GM23338 (cell line): Measurements from ENCODE around the gene SH3RF3. TPM values are rescaled to one million over a fixed set of nuclear protein-coding genes. Genes with fewer than 3 reads are reported as not detected.

Experiments
- ATAC-seq: fragments of 200-7000 bp; cut with Tn5 transposase; 3 replicates; pipeline ENCODE4 v1.9.1; 2020
- DNase-seq: peaks from one replicate; pipeline ENCODE4 v3.0.0-alpha.2; 2015; ENCODE audit warnings: low spot score
- H2AFZ ChIP-seq: fragments of 200-600 bp; sonication (generic); 2 replicates; pipeline ENCODE4 v1.8.0; 2016; ENCODE audit warnings: antibody characterized with exemption, mild to moderate bottlenecking, moderate library complexity
- H3F3A ChIP-seq: fragments of 200-600 bp; sonication (generic); replicated peaks from 2 replicates; pipeline ENCODE4 v1.8.0; 2017; ENCODE audit warnings: antibody characterized with exemption, mixed run types, low read depth
- H3K27ac ChIP-seq: fragments of 200-600 bp; sonication (generic); 2 replicates; pipeline ENCODE4 v1.6.1; 2016; ENCODE audit warnings: low read depth
- H3K27me3 ChIP-seq: fragments of 200-600 bp; sonication (generic); 2 replicates; pipeline ENCODE4 v1.8.0; 2016; ENCODE audit warnings: mild to moderate bottlenecking, mixed run types, moderate library complexity; ENCODE audit not compliant: insufficient read depth
- H3K36me3 ChIP-seq: fragments of 200-600 bp; sonication (generic); 2 replicates; pipeline ENCODE4 v1.8.0; 2016; ENCODE audit warnings: mild to moderate bottlenecking; ENCODE audit not compliant: insufficient read depth
- H3K4me1 ChIP-seq: fragments of 200-600 bp; sonication (generic); 2 replicates; pipeline ENCODE4 v1.8.0; 2016; ENCODE audit warnings: mild to moderate bottlenecking, moderate library complexity; ENCODE audit not compliant: insufficient read depth
- H3K4me2 ChIP-seq: fragments of 200-600 bp; sonication (generic); 2 replicates; pipeline ENCODE4 v1.7.1; 2017; ENCODE audit warnings: mixed run types
- H3K4me3 ChIP-seq: fragments of 200-600 bp; sonication (generic); 2 replicates; pipeline ENCODE4 v1.6.1; 2016; ENCODE audit warnings: mixed run types
- H3K79me2 ChIP-seq: fragments of 200-600 bp; sonication (generic); replicated peaks from 2 replicates; pipeline ENCODE4 v1.8.0; 2017; ENCODE audit warnings: mild to moderate bottlenecking; ENCODE audit not compliant: insufficient read depth
- H3K9me2 ChIP-seq: fragments of 200-600 bp; sonication (generic); 2 replicates; pipeline ENCODE4 v1.8.0; 2017; ENCODE audit not compliant: insufficient read depth
- H4K20me1 ChIP-seq: fragments of 200-600 bp; sonication (generic); replicated peaks from 2 replicates; pipeline ENCODE4 v1.8.0; 2017; ENCODE audit warnings: mild to moderate bottlenecking; ENCODE audit not compliant: insufficient read depth
- H3K27ac Mint-ChIP-seq: 2 replicates; pipeline ENCODE4 v1.8.0; 2020; ENCODE audit warnings: inconsistent platforms, mild to moderate bottlenecking, moderate library complexity, mixed read lengths
- H3K27me3 Mint-ChIP-seq: 3 replicates; pipeline ENCODE4 v1.8.0; 2022; ENCODE audit warnings: low read depth, mild to moderate bottlenecking, moderate library complexity, mixed read lengths, inconsistent platforms; ENCODE audit not compliant: insufficient read depth, poor library complexity
- H3K36me3 Mint-ChIP-seq: 3 replicates; pipeline ENCODE4 v1.8.0; 2021; ENCODE audit warnings: low read depth, mild to moderate bottlenecking, inconsistent platforms, moderate library complexity, mixed read lengths
- H3K4me1 Mint-ChIP-seq: 3 replicates; pipeline ENCODE4 v1.8.0; 2020; ENCODE audit warnings: mild to moderate bottlenecking, inconsistent platforms, mixed read lengths
- H3K4me3 Mint-ChIP-seq: 3 replicates; pipeline ENCODE4 v1.8.0; 2021; ENCODE audit warnings: moderate library complexity, mild to moderate bottlenecking, inconsistent platforms, mixed read lengths
- H3K9me3 Mint-ChIP-seq: 3 replicates; pipeline ENCODE4 v1.8.0; 2020; ENCODE audit warnings: moderate library complexity, mild to moderate bottlenecking, inconsistent platforms, mixed read lengths
- CREB1 ChIP-seq: fragments of 250-450 bp; sonication (Bioruptor Pico); IDR thresholded peaks from 2 replicates; pipeline ENCODE4 v1.5.0; 2020; ENCODE audit warnings: low read depth, mild to moderate bottlenecking, moderate library complexity
- CTCF ChIP-seq, 2 experiments: fragments of 200-600 bp in 1 of 2; sonication (generic) in 1 of 2; conservative IDR thresholded peaks; 2 replicates each; pipeline versions ENCODE4 v1.5.1 to v1.6.1; 2016 to 2017; ENCODE audit warnings: antibody characterized with exemption in 2 of 2, low read depth in 2 of 2, mild to moderate bottlenecking in 2 of 2, moderate library complexity in 1 of 2
- ETS1 ChIP-seq: IDR thresholded peaks from 2 replicates; pipeline ENCODE4 v1.6.1; 2016; ENCODE audit warnings: antibody characterized with exemption
- EZH2 ChIP-seq: fragments of 200-600 bp; sonication (generic); IDR thresholded peaks from one replicate; pipeline ENCODE4 v1.8.0; 2017; ENCODE audit warnings: antibody characterized with exemption, mild to moderate bottlenecking, low read depth; ENCODE audit not compliant: unreplicated experiment
- EZH2phosphoT487 ChIP-seq: fragments of 200-600 bp; sonication (generic); IDR thresholded peaks from one replicate; pipeline ENCODE4 v1.8.1; 2018; ENCODE audit warnings: antibody characterized with exemption; ENCODE audit not compliant: unreplicated experiment
- JUNB ChIP-seq: IDR thresholded peaks from one replicate; pipeline ENCODE4 v1.6.1; 2016; ENCODE audit warnings: antibody characterized with exemption; ENCODE audit not compliant: unreplicated experiment
- NANOG ChIP-seq: IDR thresholded peaks from 2 replicates; pipeline ENCODE4 v1.6.1; 2016; ENCODE audit warnings: antibody characterized with exemption, borderline replicate concordance
- POLR2AphosphoS5 ChIP-seq: IDR thresholded peaks from 2 replicates; pipeline ENCODE4 v1.6.1; 2016; ENCODE audit warnings: antibody characterized with exemption, low read depth
- REST ChIP-seq: IDR thresholded peaks from one replicate; pipeline ENCODE4 v1.6.1; 2018; ENCODE audit warnings: antibody characterized with exemption; ENCODE audit not compliant: unreplicated experiment
- STAT1 ChIP-seq: IDR thresholded peaks from one replicate; pipeline ENCODE4 v1.6.1; 2016; ENCODE audit warnings: antibody characterized with exemption; ENCODE audit not compliant: unreplicated experiment
- ZNF114 ChIP-seq: fragments of 250-450 bp; sonication (Bioruptor Pico); IDR thresholded peaks from 2 replicates; pipeline ENCODE4 v1.5.0; 2020; ENCODE audit warnings: mild to moderate bottlenecking, moderate library complexity
- ZNF331 ChIP-seq: fragments of 250-450 bp; sonication (Bioruptor Pico); IDR thresholded peaks from 2 replicates; pipeline ENCODE4 v1.5.0; 2020; ENCODE audit warnings: low read depth, mild to moderate bottlenecking, moderate library complexity
- polyA plus RNA-seq: library from polyadenylated mRNA; unstranded; fragments of >200 nt; fragmentation: Nextera tagmentation; extraction: Ambion mirVana; gene quantifications from 2 replicates; pipeline ENCODE4 v1.2.1, GENCODE V29; 2016
- total RNA-seq: library from RNA; depleted of rRNA; stranded (reverse); fragments of >200 nt; shearing (Covaris generic); gene quantifications from 2 replicates; pipeline ENCODE4 v1.2.3, GENCODE V29; 2014
- TF ChIP-seq, protein P1 (sequence below): fragments of 250-450 bp; sonication (Bioruptor Pico); IDR thresholded peaks from 2 replicates; pipeline ENCODE4 v1.5.0; 2020; ENCODE audit warnings: mild to moderate bottlenecking, moderate library complexity

Gene SH3RF3
- total and polyA plus RNA-seq, 2 experiments from 2014 or later = 0.11 to 0.63 TPM

- no peak overlapping the region for H3K4me2 ChIP-seq
- H3K27ac Mint-ChIP-seq = no peak overlapping the region
- no peaks in the 10 kb centered on the region for H3F3A ChIP-seq
- no peaks in the 10 kb centered on the region for H3K36me3 Mint-ChIP-seq
- no peaks in the 10 kb centered on the region for H3K9me2 ChIP-seq
- H3K27me3 Mint-ChIP-seq = peaks cover 9% of the 10 kb centered on the region
- H3K27me3 ChIP-seq = no peaks in the 10 kb centered on the region
- H2AFZ ChIP-seq = no peak overlapping the region
- H3K9me3 Mint-ChIP-seq = no peaks in the 10 kb centered on the region; the same call in 2 of the 3 replicates
- TF ChIP-seq ZNF114 (no peak), REST (no peak), STAT1 (no peak), POLR2AphosphoS5 (no peak), ZNF331 (no peak), NANOG (no peak), CTCF (conservative IDR thresholded peaks at IDR 0.05; ENCODE audit: low read depth in 2 of 2) (no peak; a peak in 1 of 4 replicates), JUNB (no peak), ETS1 (no peak), EZH2phosphoT487 (no peak), EZH2 (no peak), CREB1 (CRISPR knock-in tag) (no peak)
- TF ChIP-seq, protein P1, sequence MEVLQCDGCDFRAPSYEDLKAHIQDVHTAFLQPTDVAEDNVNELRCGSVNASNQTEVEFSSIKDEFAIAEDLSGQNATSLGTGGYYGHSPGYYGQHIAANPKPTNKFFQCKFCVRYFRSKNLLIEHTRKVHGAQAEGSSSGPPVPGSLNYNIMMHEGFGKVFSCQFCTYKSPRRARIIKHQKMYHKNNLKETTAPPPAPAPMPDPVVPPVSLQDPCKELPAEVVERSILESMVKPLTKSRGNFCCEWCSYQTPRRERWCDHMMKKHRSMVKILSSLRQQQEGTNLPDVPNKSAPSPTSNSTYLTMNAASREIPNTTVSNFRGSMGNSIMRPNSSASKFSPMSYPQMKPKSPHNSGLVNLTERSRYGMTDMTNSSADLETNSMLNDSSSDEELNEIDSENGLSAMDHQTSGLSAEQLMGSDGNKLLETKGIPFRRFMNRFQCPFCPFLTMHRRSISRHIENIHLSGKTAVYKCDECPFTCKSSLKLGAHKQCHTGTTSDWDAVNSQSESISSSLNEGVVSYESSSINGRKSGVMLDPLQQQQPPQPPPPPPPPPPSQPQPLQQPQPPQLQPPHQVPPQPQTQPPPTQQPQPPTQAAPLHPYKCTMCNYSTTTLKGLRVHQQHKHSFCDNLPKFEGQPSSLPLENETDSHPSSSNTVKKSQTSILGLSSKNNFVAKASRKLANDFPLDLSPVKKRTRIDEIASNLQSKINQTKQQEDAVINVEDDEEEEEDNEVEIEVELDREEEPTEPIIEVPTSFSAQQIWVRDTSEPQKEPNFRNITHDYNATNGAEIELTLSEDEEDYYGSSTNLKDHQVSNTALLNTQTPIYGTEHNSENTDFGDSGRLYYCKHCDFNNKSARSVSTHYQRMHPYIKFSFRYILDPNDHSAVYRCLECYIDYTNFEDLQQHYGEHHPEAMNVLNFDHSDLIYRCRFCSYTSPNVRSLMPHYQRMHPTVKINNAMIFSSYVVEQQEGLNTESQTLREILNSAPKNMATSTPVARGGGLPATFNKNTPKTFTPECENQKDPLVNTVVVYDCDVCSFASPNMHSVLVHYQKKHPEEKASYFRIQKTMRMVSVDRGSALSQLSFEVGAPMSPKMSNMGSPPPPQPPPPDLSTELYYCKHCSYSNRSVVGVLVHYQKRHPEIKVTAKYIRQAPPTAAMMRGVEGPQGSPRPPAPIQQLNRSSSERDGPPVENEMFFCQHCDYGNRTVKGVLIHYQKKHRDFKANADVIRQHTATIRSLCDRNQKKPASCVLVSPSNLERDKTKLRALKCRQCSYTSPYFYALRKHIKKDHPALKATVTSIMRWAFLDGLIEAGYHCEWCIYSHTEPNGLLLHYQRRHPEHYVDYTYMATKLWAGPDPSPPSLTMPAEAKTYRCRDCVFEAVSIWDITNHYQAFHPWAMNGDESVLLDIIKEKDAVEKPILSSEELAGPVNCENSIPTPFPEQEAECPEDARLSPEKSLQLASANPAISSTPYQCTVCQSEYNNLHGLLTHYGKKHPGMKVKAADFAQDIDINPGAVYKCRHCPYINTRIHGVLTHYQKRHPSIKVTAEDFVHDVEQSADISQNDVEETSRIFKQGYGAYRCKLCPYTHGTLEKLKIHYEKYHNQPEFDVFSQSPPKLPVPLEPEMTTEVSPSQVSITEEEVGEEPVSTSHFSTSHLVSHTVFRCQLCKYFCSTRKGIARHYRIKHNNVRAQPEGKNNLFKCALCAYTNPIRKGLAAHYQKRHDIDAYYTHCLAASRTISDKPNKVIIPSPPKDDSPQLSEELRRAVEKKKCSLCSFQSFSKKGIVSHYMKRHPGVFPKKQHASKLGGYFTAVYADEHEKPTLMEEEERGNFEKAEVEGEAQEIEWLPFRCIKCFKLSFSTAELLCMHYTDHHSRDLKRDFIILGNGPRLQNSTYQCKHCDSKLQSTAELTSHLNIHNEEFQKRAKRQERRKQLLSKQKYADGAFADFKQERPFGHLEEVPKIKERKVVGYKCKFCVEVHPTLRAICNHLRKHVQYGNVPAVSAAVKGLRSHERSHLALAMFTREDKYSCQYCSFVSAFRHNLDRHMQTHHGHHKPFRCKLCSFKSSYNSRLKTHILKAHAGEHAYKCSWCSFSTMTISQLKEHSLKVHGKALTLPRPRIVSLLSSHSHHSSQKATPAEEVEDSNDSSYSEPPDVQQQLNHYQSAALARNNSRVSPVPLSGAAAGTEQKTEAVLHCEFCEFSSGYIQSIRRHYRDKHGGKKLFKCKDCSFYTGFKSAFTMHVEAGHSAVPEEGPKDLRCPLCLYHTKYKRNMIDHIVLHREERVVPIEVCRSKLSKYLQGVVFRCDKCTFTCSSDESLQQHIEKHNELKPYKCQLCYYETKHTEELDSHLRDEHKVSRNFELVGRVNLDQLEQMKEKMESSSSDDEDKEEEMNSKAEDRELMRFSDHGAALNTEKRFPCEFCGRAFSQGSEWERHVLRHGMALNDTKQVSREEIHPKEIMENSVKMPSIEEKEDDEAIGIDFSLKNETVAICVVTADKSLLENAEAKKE (CRISPR knock-in tag) = no peak
- H3K27ac ChIP-seq = no peak overlapping the region
- H3K4me3 Mint-ChIP-seq = no peak overlapping the region
- H3K4me3 ChIP-seq = no peak overlapping the region
- ATAC-seq (peak; percentile 67), DNase-seq (no peak)
- H3K4me1 ChIP-seq = no peaks in the 10 kb centered on the region; the same call in 1 of the 2 replicates
- H3K4me1 Mint-ChIP-seq = peaks cover 11% of the 10 kb centered on the region
- no peaks in the 10 kb centered on the region for H3K36me3 ChIP-seq
- no peaks in the 10 kb centered on the region for H3K79me2 ChIP-seq
- no peaks in the 10 kb centered on the region for H4K20me1 ChIP-seq
Observed at GRCh38 chr2:109305490-109306167, 176.6 kb downstream of the SH3RF3 start.
